ENCODE results near the gene STAC. TPM values are rescaled to one million over a fixed set of nuclear protein-coding genes. Genes with fewer than 3 reads are reported as not detected.

Gene STAC
- total and polyA plus RNA-seq, 9 of the 15 experiments (the other 6 are each of a cell fraction or from before 2014, with no cell fraction given): 0.11 TPM; not detected in 8

DNA sequence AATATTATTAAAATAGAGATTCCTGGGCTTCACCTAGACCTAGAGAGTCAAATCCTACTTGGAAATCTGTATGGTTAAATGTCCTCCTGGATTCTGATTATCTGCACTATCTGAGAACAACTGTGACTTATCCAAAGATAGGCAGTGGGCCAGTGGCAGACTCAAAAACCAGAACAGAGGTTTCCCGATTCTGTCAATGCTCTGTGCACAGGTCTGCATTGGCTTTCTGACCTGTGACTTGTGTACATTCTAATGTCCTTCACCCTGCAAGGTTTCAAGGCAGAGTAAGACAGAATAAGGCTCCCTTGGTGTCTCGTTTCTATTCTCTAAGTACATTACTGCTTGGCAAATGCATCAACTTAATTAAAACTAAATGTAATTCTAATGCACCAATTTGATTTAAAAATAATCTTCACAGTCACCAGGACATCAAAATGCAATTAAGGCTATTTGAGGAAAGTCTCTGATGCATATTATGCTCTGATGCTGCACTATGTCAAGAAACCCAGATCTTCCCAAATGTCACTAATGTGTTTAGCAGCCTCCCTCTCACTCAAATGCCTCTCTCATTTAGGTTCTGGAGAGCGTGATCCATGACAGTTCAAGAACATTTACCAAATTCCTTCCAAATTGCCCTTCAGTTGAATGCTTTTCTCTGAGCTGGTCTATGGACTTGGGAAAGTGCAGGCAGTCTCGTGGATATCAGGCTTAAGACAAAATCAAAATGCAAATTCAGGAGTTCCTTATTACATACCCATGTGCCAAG is 140.1 kb downstream of the STAC start:
- 0% methylated on average over 4 of the region's 4 CpGs for WGBS (ENCODE audit: insufficient coverage, low coverage, missing lambda C conversion rate)
- H3K9ac ChIP-seq (ENCODE audit: insufficient read depth in 1 of 2, low read depth in 2 of 2, low read length in 2 of 2): no peak overlapping the region
- no peak overlapping the region for H3K4me2 ChIP-seq (ENCODE audit: insufficient read depth, low read length)
- in situ Hi-C loops (cut with MboI) (no loop called here), intact Hi-C loops (cut with micrococcal nuclease) (loop anchor here (10.0 kb wide), 1 partner anchor 56 kb away; no protein-coding TSS in a partner anchor)
- BruUV-seq (replicated peaks): no TSS peak
- H3K79me2 ChIP-seq (ENCODE audit: control insufficient read depth, insufficient read depth, low read length): no peaks in the 10 kb centered on the region
- ATAC-seq (no peak), FAIRE-seq (no peak), DNase-seq (ENCODE audit: extremely low read depth in 1 of 4, low spot score in 3 of 4) (no peak)
- H3K9me1 ChIP-seq (ENCODE audit: control insufficient read depth, insufficient read depth, low read length): no peaks in the 10 kb centered on the region
- H3K4me1 ChIP-seq (replicated peaks in 1 of 2; ENCODE audit: control insufficient read depth in 2 of 2, insufficient read depth in 2 of 2, low read length in 2 of 2): no peaks in the 10 kb centered on the region
- H3K27me3 ChIP-seq (ENCODE audit: control insufficient read depth in 2 of 2, insufficient read depth in 2 of 2, low read length in 2 of 2): no peaks in the 10 kb centered on the region
- no peak for TF ChIP-seq CTBP1 (IDR thresholded peaks at IDR 0.05; ENCODE audit: borderline replicate concordance)
- TF ChIP-seq ZKSCAN3 (CRISPR knock-in tag; IDR thresholded peaks at IDR 0.05): no peak
- TF ChIP-seq, protein P1, sequence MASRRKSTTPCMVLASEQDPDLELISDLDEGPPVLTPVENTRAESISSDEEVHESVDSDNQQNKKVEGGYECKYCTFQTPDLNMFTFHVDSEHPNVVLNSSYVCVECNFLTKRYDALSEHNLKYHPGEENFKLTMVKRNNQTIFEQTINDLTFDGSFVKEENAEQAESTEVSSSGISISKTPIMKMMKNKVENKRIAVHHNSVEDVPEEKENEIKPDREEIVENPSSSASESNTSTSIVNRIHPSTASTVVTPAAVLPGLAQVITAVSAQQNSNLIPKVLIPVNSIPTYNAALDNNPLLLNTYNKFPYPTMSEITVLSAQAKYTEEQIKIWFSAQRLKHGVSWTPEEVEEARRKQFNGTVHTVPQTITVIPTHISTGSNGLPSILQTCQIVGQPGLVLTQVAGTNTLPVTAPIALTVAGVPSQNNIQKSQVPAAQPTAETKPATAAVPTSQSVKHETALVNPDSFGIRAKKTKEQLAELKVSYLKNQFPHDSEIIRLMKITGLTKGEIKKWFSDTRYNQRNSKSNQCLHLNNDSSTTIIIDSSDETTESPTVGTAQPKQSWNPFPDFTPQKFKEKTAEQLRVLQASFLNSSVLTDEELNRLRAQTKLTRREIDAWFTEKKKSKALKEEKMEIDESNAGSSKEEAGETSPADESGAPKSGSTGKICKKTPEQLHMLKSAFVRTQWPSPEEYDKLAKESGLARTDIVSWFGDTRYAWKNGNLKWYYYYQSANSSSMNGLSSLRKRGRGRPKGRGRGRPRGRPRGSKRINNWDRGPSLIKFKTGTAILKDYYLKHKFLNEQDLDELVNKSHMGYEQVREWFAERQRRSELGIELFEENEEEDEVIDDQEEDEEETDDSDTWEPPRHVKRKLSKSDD (conservative IDR thresholded peaks at IDR 0.05; ENCODE audit: low read length): no peak
- TF ChIP-seq, protein P2, sequence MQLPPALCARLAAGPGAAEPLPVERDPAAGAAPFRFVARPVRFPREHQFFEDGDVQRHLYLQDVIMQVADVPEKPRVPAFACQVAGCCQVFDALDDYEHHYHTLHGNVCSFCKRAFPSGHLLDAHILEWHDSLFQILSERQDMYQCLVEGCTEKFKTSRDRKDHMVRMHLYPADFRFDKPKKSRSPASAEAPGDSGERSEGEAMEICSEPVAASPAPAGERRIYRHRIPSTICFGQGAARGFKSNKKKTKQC (CRISPR knock-in tag; IDR thresholded peaks at IDR 0.05): no peak
- TF ChIP-seq, protein P3, sequence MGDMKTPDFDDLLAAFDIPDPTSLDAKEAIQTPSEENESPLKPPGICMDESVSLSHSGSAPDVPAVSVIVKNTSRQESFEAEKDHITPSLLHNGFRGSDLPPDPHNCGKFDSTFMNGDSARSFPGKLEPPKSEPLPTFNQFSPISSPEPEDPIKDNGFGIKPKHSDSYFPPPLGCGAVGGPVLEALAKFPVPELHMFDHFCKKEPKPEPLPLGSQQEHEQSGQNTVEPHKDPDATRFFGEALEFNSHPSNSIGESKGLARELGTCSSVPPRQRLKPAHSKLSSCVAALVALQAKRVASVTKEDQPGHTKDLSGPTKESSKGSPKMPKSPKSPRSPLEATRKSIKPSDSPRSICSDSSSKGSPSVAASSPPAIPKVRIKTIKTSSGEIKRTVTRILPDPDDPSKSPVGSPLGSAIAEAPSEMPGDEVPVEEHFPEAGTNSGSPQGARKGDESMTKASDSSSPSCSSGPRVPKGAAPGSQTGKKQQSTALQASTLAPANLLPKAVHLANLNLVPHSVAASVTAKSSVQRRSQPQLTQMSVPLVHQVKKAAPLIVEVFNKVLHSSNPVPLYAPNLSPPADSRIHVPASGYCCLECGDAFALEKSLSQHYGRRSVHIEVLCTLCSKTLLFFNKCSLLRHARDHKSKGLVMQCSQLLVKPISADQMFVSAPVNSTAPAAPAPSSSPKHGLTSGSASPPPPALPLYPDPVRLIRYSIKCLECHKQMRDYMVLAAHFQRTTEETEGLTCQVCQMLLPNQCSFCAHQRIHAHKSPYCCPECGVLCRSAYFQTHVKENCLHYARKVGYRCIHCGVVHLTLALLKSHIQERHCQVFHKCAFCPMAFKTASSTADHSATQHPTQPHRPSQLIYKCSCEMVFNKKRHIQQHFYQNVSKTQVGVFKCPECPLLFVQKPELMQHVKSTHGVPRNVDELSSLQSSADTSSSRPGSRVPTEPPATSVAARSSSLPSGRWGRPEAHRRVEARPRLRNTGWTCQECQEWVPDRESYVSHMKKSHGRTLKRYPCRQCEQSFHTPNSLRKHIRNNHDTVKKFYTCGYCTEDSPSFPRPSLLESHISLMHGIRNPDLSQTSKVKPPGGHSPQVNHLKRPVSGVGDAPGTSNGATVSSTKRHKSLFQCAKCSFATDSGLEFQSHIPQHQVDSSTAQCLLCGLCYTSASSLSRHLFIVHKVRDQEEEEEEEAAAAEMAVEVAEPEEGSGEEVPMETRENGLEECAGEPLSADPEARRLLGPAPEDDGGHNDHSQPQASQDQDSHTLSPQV (IDR thresholded peaks at IDR 0.05): no peak
- TF ChIP-seq, protein P4, sequence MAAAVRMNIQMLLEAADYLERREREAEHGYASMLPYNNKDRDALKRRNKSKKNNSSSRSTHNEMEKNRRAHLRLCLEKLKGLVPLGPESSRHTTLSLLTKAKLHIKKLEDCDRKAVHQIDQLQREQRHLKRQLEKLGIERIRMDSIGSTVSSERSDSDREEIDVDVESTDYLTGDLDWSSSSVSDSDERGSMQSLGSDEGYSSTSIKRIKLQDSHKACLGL (CRISPR knock-in tag; IDR thresholded peaks at IDR 0.05; ENCODE audit: borderline replicate concordance, poor library complexity, severe bottlenecking): no peak
- TF ChIP-seq RAD21 (CRISPR knock-in tag; conservative IDR thresholded peaks at IDR 0.05 in 1 of 2, IDR thresholded peaks at IDR 0.05 in 1 of 2): no peak
- no peaks in the 10 kb centered on the region for H3K36me3 ChIP-seq (ENCODE audit: control insufficient read depth, insufficient read depth, low read length)
- no peaks in the 10 kb centered on the region for H3K9me3 ChIP-seq (replicated peaks; ENCODE audit: control insufficient read depth, insufficient read depth, low read depth, low read length)
- H4K20me1 ChIP-seq (replicated peaks; ENCODE audit: control insufficient read depth, insufficient read depth, low read length): no peaks in the 10 kb centered on the region
- no peak overlapping the region for H3K4me3 ChIP-seq
- ChIA-PET POLR2A (interaction anchor here (0.6 kb wide), 1 partner anchor 13 kb away, joined by 3 read pairs; no protein-coding TSS in a partner anchor), CTCF (ENCODE audit: low intra/inter-chr PET ratio) (no interaction called here)
- no peak overlapping the region for H3K27ac ChIP-seq (ENCODE audit: extremely low read depth, low read depth, low read length)
- no peak overlapping the region for H2AFZ ChIP-seq (ENCODE audit: low read depth, low read length)

Measured in K562 (cell line).